Astrocyte (in vitro differentiated cells and primary cell): Measurements from ENCODE around the gene SUN1. TPM values are rescaled to one million over a fixed set of nuclear protein-coding genes. Genes with fewer than 3 reads are reported as not detected.

Experiments
- DNase-seq: peaks from one replicate; pipeline ENCODE4 v3.0.0-alpha.2; 2010; ENCODE audit warnings: low read depth
- FAIRE-seq: peaks from 2 replicates; lab custom pipeline; 2011; peaks lifted over from hg19 to GRCh38; lab: Jason Lieb, UNC
- H2AFZ ChIP-seq: 2 replicates; pipeline ENCODE4 v1.6.0; 2012; ENCODE audit warnings: low read depth, low read length, inconsistent platforms
- H3K27ac ChIP-seq: 2 replicates; pipeline ENCODE4 v1.5.1; 2011; ENCODE audit warnings: low read depth, low read length, inconsistent platforms
- H3K27me3 ChIP-seq: 2 replicates; pipeline ENCODE4 v1.6.0; 2011; ENCODE audit warnings: low read length, inconsistent platforms; ENCODE audit not compliant: insufficient read depth
- H3K36me3 ChIP-seq: 2 replicates; pipeline ENCODE4 v1.5.1; 2011; ENCODE audit warnings: low read length, inconsistent platforms; ENCODE audit not compliant: insufficient read depth
- H3K4me1 ChIP-seq: 2 replicates; pipeline ENCODE4 v1.5.1; 2011; ENCODE audit warnings: low read length, inconsistent platforms; ENCODE audit not compliant: insufficient read depth
- H3K4me2 ChIP-seq: 2 replicates; pipeline ENCODE4 v1.6.0; 2012; ENCODE audit warnings: low read length, inconsistent platforms
- H3K4me3 ChIP-seq: 2 replicates; pipeline ENCODE4 v1.5.1; 2011; ENCODE audit warnings: low read depth, mild to moderate bottlenecking, low read length, inconsistent platforms; ENCODE audit not compliant: insufficient read depth
- H3K79me2 ChIP-seq: 2 replicates; pipeline ENCODE4 v1.6.0; 2012; ENCODE audit warnings: mild to moderate bottlenecking, low read length, inconsistent platforms; ENCODE audit not compliant: insufficient read depth
- H3K9ac ChIP-seq: 2 replicates; pipeline ENCODE4 v1.6.0; 2012; ENCODE audit warnings: mild to moderate bottlenecking, low read length, inconsistent platforms
- H3K9me3 ChIP-seq: 2 replicates; pipeline ENCODE4 v1.5.1; 2012; ENCODE audit warnings: low read depth, mild to moderate bottlenecking, low read length, inconsistent platforms; ENCODE audit not compliant: insufficient read depth
- H4K20me1 ChIP-seq: 2 replicates; pipeline ENCODE4 v1.6.0; 2012; ENCODE audit warnings: low read length, inconsistent platforms; ENCODE audit not compliant: insufficient read depth
- H3K27ac Mint-ChIP-seq: one replicate; pipeline ENCODE4 v1.8.0; 2021; ENCODE audit warnings: mild to moderate bottlenecking, mixed read lengths; ENCODE audit not compliant: unreplicated experiment
- H3K27me3 Mint-ChIP-seq: one replicate; pipeline ENCODE4 v1.8.0; 2021; ENCODE audit warnings: low read depth, mixed read lengths; ENCODE audit not compliant: unreplicated experiment
- H3K36me3 Mint-ChIP-seq: one replicate; pipeline ENCODE4 v1.8.0; 2021; ENCODE audit warnings: low read depth, mixed read lengths; ENCODE audit not compliant: unreplicated experiment
- H3K4me1 Mint-ChIP-seq: one replicate; pipeline ENCODE4 v1.8.0; 2021; ENCODE audit warnings: low read depth, mixed read lengths; ENCODE audit not compliant: unreplicated experiment
- H3K4me3 Mint-ChIP-seq: one replicate; pipeline ENCODE4 v1.8.0; 2021; ENCODE audit warnings: mild to moderate bottlenecking, moderate library complexity, mixed read lengths; ENCODE audit not compliant: unreplicated experiment
- H3K9me3 Mint-ChIP-seq: one replicate; pipeline ENCODE4 v1.8.0; 2021; ENCODE audit warnings: mild to moderate bottlenecking, mixed read lengths; ENCODE audit not compliant: unreplicated experiment
- CTCF ChIP-seq: IDR thresholded peaks from 2 replicates; pipeline ENCODE4 v1.5.1; 2011; ENCODE audit warnings: low read depth, mild to moderate bottlenecking, inconsistent platforms, low read length, moderate library complexity; ENCODE audit not compliant: insufficient read depth
- EZH2 ChIP-seq: IDR thresholded peaks from 2 replicates; pipeline ENCODE4 v1.6.1; 2012; ENCODE audit warnings: mild to moderate bottlenecking, low read length, inconsistent platforms; ENCODE audit not compliant: insufficient read depth
- total RNA-seq: library from RNA; stranded (reverse); gene quantifications from 2 replicates; pipeline ENCODE4 v1.2.1, GENCODE V29; 2021

Gene SUN1
- total RNA-seq, 1 donor from 2014 or later: 121 TPM

- Mint-ChIP-seq H3K4me1 (peaks cover 5% of the 10 kb centered on the region), H3K4me3 (no peak overlapping the region), H3K27ac (no peak overlapping the region), H3K36me3 (peaks cover 10% of the 10 kb centered on the region), H3K27me3 (no peaks in the 10 kb centered on the region), H3K9me3 (no peaks in the 10 kb centered on the region)
- FAIRE-seq (no peak), DNase-seq (no peak)
- no peak overlapping the region for H3K4me2 ChIP-seq
- no peaks in the 10 kb centered on the region for H3K9me3 ChIP-seq
- TF ChIP-seq EZH2: no peak
- TF ChIP-seq CTCF: no peak
- H2AFZ ChIP-seq: no peak overlapping the region
- no peaks in the 10 kb centered on the region for H3K4me1 ChIP-seq
- no peak overlapping the region for H3K27ac ChIP-seq
- peaks cover 61% of the 10 kb centered on the region for H3K79me2 ChIP-seq
- no peaks in the 10 kb centered on the region for H3K27me3 ChIP-seq
- H4K20me1 ChIP-seq: peaks cover 75% of the 10 kb centered on the region
- H3K9ac ChIP-seq: no peak overlapping the region
- H3K36me3 ChIP-seq: no peaks in the 10 kb centered on the region
- no peak overlapping the region for H3K4me3 ChIP-seq
These were observed 55.2 kb downstream of the SUN1 start for GRCh38 chr7:887488-887820.

GRCh38 chr7:888081-889024 is 56.1 kb downstream of the SUN1 start:
- Histone ChIP-seq H3K4me2 (no peak overlapping the region), H3K4me3 (no peak overlapping the region), H3K9ac (no peak overlapping the region), H4K20me1 (peaks cover 73% of the 10 kb centered on the region), H3K79me2 (peaks cover 52% of the 10 kb centered on the region), H3K27ac (no peak overlapping the region), H3K4me1 (no peaks in the 10 kb centered on the region), H3K36me3 (no peaks in the 10 kb centered on the region), H3K9me3 (no peaks in the 10 kb centered on the region), H3K27me3 (no peaks in the 10 kb centered on the region), H2AFZ (no peak overlapping the region)
- H3K9me3 Mint-ChIP-seq: no peaks in the 10 kb centered on the region
- TF ChIP-seq EZH2 (no peak), CTCF (no peak)
- no peaks in the 10 kb centered on the region for H3K27me3 Mint-ChIP-seq
- no peak overlapping the region for H3K27ac Mint-ChIP-seq
- H3K4me1 Mint-ChIP-seq: peaks cover 2% of the 10 kb centered on the region
- H3K4me3 Mint-ChIP-seq: no peak overlapping the region
- no peak for DNase-seq
- FAIRE-seq: no peak
- H3K36me3 Mint-ChIP-seq: peaks cover 10% of the 10 kb centered on the region

- Histone ChIP-seq H3K4me2 (no peak overlapping the region), H3K9me3 (no peaks in the 10 kb centered on the region), H3K27ac (no peak overlapping the region), H3K36me3 (no peaks in the 10 kb centered on the region), H2AFZ (no peak overlapping the region), H3K4me1 (no peaks in the 10 kb centered on the region), H3K79me2 (peaks cover 45% of the 10 kb centered on the region), H4K20me1 (peaks cover 67% of the 10 kb centered on the region), H3K4me3 (no peak overlapping the region), H3K27me3 (no peaks in the 10 kb centered on the region), H3K9ac (no peak overlapping the region)
- no peak overlapping the region for H3K4me3 Mint-ChIP-seq
- no peak overlapping the region for H3K27ac Mint-ChIP-seq
- peaks cover 1% of the 10 kb centered on the region for H3K4me1 Mint-ChIP-seq
- FAIRE-seq (no peak), DNase-seq (no peak)
- H3K27me3 Mint-ChIP-seq: no peaks in the 10 kb centered on the region
- no peaks in the 10 kb centered on the region for H3K9me3 Mint-ChIP-seq
- TF ChIP-seq EZH2 (no peak), CTCF (no peak)
- H3K36me3 Mint-ChIP-seq: peaks cover 10% of the 10 kb centered on the region
These were observed 56.7 kb downstream of the SUN1 start for GRCh38 chr7:889025-889390.
